ENCODE measurements around the gene MAPKAPK2.
"Not testable (repeated sequence)": the region's sequence is repeated elsewhere in the genome, so short reads cannot be mapped to it uniquely, and the experiment has no call there.

MAPKAPK2 gene

DNA sequence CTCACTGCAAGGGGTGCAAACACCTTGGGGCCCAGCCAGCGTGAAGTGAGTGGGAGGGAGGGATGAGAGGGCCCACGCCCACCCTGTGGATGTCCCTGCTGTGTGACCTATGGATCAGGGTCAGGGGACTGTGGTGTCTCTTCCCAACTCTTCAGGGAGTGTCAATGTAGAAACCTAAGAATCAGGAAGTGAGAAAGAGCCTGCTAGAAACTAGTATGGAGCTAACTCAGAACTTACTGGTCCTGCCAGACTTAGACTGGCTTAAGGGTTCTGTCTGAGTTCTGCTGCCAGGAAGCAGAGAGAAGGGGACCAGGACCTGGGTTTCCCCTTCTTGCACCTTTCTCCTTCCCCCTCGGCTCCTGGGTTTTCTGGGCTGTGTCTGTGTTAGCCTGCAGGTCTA, 89.4 kb downstream of the MAPKAPK2 start:
- TF ChIP-seq, protein P1, sequence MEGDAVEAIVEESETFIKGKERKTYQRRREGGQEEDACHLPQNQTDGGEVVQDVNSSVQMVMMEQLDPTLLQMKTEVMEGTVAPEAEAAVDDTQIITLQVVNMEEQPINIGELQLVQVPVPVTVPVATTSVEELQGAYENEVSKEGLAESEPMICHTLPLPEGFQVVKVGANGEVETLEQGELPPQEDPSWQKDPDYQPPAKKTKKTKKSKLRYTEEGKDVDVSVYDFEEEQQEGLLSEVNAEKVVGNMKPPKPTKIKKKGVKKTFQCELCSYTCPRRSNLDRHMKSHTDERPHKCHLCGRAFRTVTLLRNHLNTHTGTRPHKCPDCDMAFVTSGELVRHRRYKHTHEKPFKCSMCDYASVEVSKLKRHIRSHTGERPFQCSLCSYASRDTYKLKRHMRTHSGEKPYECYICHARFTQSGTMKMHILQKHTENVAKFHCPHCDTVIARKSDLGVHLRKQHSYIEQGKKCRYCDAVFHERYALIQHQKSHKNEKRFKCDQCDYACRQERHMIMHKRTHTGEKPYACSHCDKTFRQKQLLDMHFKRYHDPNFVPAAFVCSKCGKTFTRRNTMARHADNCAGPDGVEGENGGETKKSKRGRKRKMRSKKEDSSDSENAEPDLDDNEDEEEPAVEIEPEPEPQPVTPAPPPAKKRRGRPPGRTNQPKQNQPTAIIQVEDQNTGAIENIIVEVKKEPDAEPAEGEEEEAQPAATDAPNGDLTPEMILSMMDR (IDR thresholded peaks at IDR 0.05; ENCODE audit: control extremely low read depth, extremely low read depth, low read depth, missing control alignments), result no peak
- POLR2A ChIA-PET, result no interaction called here
- CTCF ChIA-PET, result interaction anchor here (1.1 to 16.5 kb wide), 8 partner anchors 9 to 207 kb away, joined by 3 to 288 read pairs (median 6); no protein-coding TSS in a partner anchor
- no peak for DNase-seq (ENCODE audit: extremely low spot score)

DNA sequence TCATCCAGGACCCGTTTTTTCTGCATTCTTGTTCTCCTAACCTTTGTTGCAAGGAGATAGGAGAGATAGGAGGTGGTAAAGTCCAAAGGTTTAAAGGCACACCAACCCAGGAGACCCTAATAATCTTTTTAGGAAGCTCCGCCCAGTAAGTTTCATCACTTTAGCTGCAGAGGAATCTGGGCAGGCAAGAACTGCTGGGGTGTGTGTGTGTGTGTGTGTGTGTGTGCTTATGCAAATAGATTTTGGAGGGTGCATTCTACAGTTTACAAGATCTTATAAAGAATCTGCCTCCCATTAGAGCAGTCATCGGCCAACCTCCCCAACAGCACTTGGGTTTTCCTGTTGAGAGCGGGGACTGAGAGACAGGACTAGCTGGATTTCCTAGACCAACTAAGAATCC, 91.5 kb downstream of the MAPKAPK2 start:
- POLR2A ChIA-PET, result interaction anchor here (0.6 kb wide), 1 partner anchor 149 kb away, joined by 7 read pairs; no protein-coding TSS in a partner anchor
- DNase-seq (ENCODE audit: extremely low spot score), result no peak
- CTCF ChIA-PET, result interaction anchor here (1.3 to 16.5 kb wide), 4 partner anchors 8 to 35 kb away, joined by 4 to 288 read pairs (median 70); no protein-coding TSS in a partner anchor
- TF ChIP-seq, protein P1 (IDR thresholded peaks at IDR 0.05; ENCODE audit: control extremely low read depth, extremely low read depth, low read depth, missing control alignments), result no peak

DNA sequence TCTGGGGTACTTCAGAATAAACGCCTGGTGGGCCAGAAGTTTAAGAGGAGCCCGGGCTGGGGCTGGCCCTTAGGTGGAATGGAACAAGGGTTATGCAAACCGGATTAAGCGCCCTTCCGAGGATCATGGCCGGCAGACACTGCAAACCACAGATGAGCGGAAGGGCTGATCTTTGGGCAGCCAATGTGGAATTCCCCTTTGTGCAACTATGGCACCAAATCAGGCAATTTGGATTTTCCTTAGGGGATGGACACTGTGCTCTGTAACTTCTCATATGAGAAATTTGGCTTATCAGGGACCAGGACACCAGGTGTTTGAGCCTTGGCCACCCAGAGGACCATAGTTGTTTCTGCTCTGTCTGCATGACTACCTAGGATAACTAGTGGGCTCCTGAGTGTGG, 93.3 kb downstream of the MAPKAPK2 start:
- TF ChIP-seq, protein P1 (IDR thresholded peaks at IDR 0.05; ENCODE audit: control extremely low read depth, extremely low read depth, low read depth, missing control alignments), result no peak
- CTCF ChIA-PET, result interaction anchor here (1.0 to 16.5 kb wide), 8 partner anchors 8 to 65 kb away, joined by 3 to 288 read pairs (median 5); no protein-coding TSS in a partner anchor
- no peak for DNase-seq (ENCODE audit: extremely low spot score)
- POLR2A ChIA-PET, result no interaction called here

DNA sequence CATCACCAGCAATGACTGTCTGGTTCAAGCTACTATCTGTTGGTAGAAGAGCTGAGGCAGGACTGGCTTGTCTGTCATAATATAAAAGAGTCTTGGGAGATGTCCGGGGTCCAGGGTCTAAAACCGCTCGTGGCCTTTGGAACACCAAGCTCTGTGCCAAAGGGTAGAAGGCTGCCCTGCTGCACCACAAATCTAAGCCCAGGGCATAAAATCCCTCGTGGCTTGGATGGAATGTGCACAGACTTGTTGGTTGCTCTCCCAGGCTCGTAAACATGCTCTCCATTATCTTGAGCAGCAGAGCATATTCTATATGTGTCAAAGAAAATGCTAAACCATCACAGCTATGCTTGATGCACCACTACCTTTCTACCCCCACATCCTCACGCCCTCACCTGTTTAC, 94.2 kb downstream of the MAPKAPK2 start:
- ChIA-PET POLR2A (interaction anchor here (0.6 kb wide), 1 partner anchor 326 kb away, joined by 5 read pairs; no protein-coding TSS in a partner anchor), CTCF (interaction anchor here (1.0 to 16.5 kb wide), 5 partner anchors 7 to 66 kb away, joined by 3 to 288 read pairs (median 9); no protein-coding TSS in a partner anchor)
- DNase-seq (ENCODE audit: extremely low spot score), result not testable (repeated sequence)

DNA sequence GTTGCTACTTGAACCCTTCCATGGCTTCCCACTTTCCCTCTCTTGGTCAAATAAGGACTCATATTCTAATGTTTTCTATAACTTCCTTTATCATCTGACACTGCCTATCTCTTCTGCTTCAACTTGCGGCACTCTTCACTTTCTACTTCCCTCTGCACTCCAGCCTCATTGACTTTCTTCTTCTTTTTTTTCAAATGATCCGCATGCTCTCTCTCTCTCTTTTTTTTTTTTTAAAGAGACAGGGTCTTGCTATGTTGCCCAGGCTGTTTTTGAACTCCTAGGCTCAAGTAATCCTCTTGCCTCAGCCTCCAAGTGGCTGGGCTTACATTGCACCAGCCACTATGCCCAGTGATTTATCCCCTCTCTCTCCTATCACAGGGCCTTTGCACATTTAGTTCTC, 94.9 kb downstream of the MAPKAPK2 start:
- TF ChIP-seq, protein P1 (IDR thresholded peaks at IDR 0.05; ENCODE audit: control extremely low read depth, extremely low read depth, low read depth, missing control alignments), result no peak
- no peak for DNase-seq (ENCODE audit: extremely low spot score)
- ChIA-PET CTCF (interaction anchor here (1.7 to 16.5 kb wide), 3 partner anchors 6 to 23 kb away, joined by 4 to 288 read pairs (median 132); partner anchors contain the start of genes IL10 and IL19), POLR2A (no interaction called here)

DNA sequence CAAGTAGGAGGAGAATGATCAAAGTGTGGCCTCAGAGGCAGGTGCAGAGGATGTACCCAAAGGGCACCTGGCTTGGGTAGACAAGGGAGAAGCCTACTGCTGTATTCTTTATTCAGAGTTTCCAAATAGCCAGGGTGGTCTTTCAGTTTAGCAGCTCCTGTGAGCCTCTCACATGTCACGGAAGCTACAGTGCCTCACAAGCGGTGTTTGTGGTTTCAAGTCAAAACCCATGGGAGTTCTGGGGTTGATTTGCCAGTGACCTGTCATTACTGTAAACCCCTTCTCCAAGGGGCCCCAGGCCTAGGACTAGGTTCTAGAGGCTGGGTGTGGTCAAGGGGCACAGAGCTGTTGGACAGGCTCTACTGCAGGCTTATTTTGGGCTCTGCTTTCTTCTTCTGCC, 97.7 kb downstream of the MAPKAPK2 start:
- TF ChIP-seq, protein P1 (IDR thresholded peaks at IDR 0.05; ENCODE audit: control extremely low read depth, extremely low read depth, low read depth, missing control alignments), result no peak
- CTCF ChIA-PET, result interaction anchor here (0.5 to 12.0 kb wide), 5 partner anchors 9 to 152 kb away, joined by 3 to 132 read pairs (median 3); partner anchors contain the start of genes IL10 and IL19

DNA sequence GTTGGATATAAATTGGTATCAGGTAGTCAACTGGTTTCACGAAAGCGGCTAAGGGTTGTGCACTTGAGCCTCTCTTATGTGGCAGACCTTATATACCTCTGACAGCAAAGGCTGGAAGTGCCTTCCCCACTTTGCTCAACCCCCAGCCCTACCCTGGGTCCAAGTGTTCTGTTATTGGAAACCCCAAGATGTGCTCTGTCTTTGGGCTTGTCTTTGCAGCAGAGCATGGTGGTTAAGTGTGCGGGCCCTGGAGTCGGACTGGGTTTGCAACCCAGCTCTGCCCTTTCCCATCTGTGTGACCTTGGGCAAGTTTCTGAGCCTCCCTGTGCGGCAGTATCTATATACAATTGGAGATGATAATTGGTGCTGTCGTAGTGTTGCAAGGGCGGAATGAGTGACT, 98.8 kb downstream of the MAPKAPK2 start:
- no peak for DNase-seq (ENCODE audit: extremely low spot score)
- TF ChIP-seq, protein P1 (IDR thresholded peaks at IDR 0.05; ENCODE audit: control extremely low read depth, extremely low read depth, low read depth, missing control alignments), result no peak
- ChIA-PET CTCF (interaction anchor here (1.2 to 12.0 kb wide), 9 partner anchors 10 to 151 kb away, joined by 3 to 132 read pairs (median 4); partner anchors contain the start of genes IL10 and IL19), POLR2A (no interaction called here)

More for the DNA sequence above, 97.7 kb downstream of the MAPKAPK2 start:
- POLR2A ChIA-PET, result no interaction called here
- peak; percentile 48 for DNase-seq (ENCODE audit: extremely low spot score)
